Prostate gland (tissue), 2 donors: ENCODE results near the gene GPRIN2. TPM values are rescaled to one million over a fixed set of nuclear protein-coding genes. Genes with fewer than 3 reads are reported as not detected.
A peak's percentile ranks its signal among the peaks of the same experiment; 100 is the strongest.

Experiments used
- DNase-seq: peaks from one replicate; pipeline ENCODE4 v3.0.0-alpha.2; 2019; ENCODE audit warnings: low spot score
- H3K27ac ChIP-seq, 2 donors: fragments of 200-600 bp; sonication (generic); 2 replicates each; pipeline ENCODE4 v1.5.1; 2017 to 2019
- H3K27me3 ChIP-seq: fragments of 200-600 bp; sonication (generic); replicated peaks from 2 replicates; pipeline ENCODE4 v1.5.1; 2019; ENCODE audit not compliant: insufficient read depth
- H3K36me3 ChIP-seq, 2 donors: fragments of 200-600 bp; sonication (generic); 1 replicate in 1 of 2; 2 replicates in 1 of 2; pipeline versions ENCODE4 v1.5.1 to v1.8.1; 2017 to 2019
- H3K4me1 ChIP-seq: fragments of 200-600 bp; sonication (generic); replicated peaks from 2 replicates; pipeline ENCODE4 v1.5.1; 2019
- H3K4me3 ChIP-seq, 2 donors: fragments of 200-600 bp; sonication (generic); 2 replicates each; pipeline ENCODE4 v1.5.1; 2017 to 2019
- H3K9me3 ChIP-seq: fragments of 200-600 bp; sonication (generic); 2 replicates; pipeline ENCODE4 v1.5.1; 2017
- POLR2A ChIP-seq: fragments of 450-650 bp; IDR thresholded peaks from one replicate; pipeline ENCODE4 v1.6.1; 2016; ENCODE audit warnings: antibody characterized with exemption, mild to moderate bottlenecking
- POLR2AphosphoS5 ChIP-seq: sonication (generic); formaldehyde crosslinking; IDR thresholded peaks from one replicate; pipeline ENCODE4 v1.6.1; 2017; ENCODE audit warnings: antibody characterized with exemption
- WGBS: methylation state at CpG from one replicate; pipeline ENCODE4 v1.1.5; 2018; 5-methylcytosine and 5-hydroxymethylcytosine counted together
- intact Hi-C: fragments of 100-400 bp; cut with DNase I; formaldehyde crosslinking; loops from one replicate; pipeline ENCODE4 v1.14.2; 2022
- total RNA-seq, 2 donors: library from RNA; depleted of rRNA; stranded (reverse); fragments of >200 nt; gene quantifications; one replicate each; pipeline ENCODE4 v1.1.0, GENCODE V29; 2016
- TF ChIP-seq, protein P1 (sequence below), 4 experiments: fragments of 200-600 bp in 2 of 4; fragments of 450-650 bp in 2 of 4; sonication (generic) in 2 of 4; IDR thresholded peaks; 1 replicate in 3 of 4; 2 replicates in 1 of 4; pipeline ENCODE4 v1.5.1; 2016 to 2019; ENCODE audit warnings: antibody characterized with exemption in 4 of 4, mild to moderate bottlenecking in 2 of 4, moderate library complexity in 2 of 4

Gene GPRIN2
- total RNA-seq, 2 donors from 2014 or later = 4.3 to 16.9 TPM

DNA sequence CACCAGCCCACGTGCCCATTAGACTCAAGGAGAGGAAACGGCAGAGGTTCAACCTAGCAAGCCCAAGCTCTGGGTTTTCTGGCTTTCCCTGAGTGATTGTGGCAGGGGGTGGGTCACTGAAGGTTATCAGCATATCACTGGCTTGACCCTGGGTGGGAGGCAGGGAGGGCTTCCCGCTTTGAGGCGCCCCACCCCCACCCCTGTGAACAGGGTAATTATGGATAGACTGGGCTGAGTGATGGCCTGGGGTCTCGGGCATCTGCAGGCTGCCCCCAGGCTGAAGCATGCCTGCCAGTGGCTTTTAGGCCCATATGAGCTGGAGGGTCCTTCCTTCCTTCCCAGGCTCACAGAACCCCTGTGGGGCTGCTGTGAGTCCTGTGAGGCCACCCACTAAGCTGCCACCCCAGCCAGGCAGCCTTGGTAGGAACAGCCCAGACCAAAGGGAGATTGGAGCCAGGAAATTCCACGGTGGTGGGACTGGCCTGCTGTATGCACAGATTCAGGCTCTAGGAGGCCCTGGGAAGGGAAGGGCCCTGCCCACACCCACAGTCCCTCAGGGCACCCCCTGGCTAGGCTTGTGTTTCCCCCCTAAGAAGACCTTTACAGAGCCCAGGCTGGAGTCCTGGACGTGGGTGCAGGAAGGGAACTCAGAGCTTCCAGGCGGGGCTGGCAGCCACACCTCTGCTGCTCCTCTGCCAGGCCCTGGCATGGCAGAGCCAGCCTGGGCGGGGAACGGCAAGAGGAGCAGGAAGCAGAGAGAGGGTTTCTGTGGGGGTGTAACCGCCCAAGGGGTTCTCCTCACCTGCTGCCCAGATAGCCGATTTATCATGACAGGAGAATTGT lies 33.1 kb downstream of the GPRIN2 start:
- Histone ChIP-seq H3K4me3 (no peak overlapping the region), H3K36me3 (no peaks in the 10 kb centered on the region), H3K27ac (no peak overlapping the region), H3K27me3 (no peaks in the 10 kb centered on the region), H3K4me1 (peaks cover 4% of the 10 kb centered on the region), H3K9me3 (no peaks in the 10 kb centered on the region)
- 60% methylated on average over 12 of the region's 12 CpGs for WGBS
- peak; percentile 53 for TF ChIP-seq POLR2AphosphoS5
- TF ChIP-seq, protein P1, sequence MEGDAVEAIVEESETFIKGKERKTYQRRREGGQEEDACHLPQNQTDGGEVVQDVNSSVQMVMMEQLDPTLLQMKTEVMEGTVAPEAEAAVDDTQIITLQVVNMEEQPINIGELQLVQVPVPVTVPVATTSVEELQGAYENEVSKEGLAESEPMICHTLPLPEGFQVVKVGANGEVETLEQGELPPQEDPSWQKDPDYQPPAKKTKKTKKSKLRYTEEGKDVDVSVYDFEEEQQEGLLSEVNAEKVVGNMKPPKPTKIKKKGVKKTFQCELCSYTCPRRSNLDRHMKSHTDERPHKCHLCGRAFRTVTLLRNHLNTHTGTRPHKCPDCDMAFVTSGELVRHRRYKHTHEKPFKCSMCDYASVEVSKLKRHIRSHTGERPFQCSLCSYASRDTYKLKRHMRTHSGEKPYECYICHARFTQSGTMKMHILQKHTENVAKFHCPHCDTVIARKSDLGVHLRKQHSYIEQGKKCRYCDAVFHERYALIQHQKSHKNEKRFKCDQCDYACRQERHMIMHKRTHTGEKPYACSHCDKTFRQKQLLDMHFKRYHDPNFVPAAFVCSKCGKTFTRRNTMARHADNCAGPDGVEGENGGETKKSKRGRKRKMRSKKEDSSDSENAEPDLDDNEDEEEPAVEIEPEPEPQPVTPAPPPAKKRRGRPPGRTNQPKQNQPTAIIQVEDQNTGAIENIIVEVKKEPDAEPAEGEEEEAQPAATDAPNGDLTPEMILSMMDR (IDR thresholded peaks at IDR 0.05) = peak in 1 of 4 experiments; percentile 5
- no peak for TF ChIP-seq POLR2A
- DNase-seq = peak; percentile 73
- intact Hi-C loops = no loop called here

DNA sequence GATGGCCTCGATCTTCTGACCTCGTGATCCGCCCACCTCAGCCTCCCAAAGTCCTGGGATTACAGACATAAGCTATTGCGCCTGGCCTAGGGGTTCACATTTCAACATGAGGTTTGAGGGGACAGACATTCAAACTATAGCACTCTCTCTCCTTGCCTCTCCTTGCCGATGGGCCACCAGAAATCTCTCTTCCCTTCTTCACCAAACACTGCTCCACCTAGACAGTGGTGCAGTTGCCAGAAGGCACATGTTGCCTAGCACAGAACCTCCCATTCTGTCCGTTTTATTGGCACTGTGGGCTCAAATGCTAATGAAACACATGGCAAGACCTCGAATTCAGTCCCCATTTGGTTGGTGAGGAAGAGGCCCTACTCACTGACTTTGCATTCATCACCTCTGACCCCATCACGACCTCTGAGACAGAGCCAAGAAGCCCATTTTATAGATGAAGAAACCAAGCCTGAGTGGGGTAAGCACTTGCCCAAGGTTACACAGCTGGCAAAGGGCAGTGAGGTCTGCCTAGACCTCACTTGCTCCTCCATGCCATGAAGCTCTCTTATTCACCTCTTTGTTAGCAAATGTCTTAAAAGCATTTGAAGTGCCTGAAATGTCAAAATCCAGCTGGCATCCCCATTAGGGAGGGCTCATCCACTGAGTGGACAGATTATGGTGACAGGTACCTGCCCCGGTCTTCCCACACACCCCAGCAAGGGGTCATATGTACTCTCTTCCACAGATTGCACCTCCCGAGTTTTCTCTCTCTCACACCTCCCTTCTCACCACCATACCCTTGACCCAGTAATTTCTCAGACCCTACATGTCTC lies 34.0 kb downstream of the GPRIN2 start:
- Histone ChIP-seq H3K4me3 (no peak overlapping the region), H3K36me3 (no peaks in the 10 kb centered on the region), H3K4me1 (peaks cover 4% of the 10 kb centered on the region), H3K27me3 (no peaks in the 10 kb centered on the region), H3K9me3 (no peaks in the 10 kb centered on the region), H3K27ac (no peak overlapping the region)
- no peak for DNase-seq
- intact Hi-C loops = no loop called here
- TF ChIP-seq, protein P1 (IDR thresholded peaks at IDR 0.05) = no peak
- no peak for TF ChIP-seq POLR2AphosphoS5
- no peak for TF ChIP-seq POLR2A
- 95% methylated on average over 10 of the region's 10 CpGs for WGBS

DNA sequence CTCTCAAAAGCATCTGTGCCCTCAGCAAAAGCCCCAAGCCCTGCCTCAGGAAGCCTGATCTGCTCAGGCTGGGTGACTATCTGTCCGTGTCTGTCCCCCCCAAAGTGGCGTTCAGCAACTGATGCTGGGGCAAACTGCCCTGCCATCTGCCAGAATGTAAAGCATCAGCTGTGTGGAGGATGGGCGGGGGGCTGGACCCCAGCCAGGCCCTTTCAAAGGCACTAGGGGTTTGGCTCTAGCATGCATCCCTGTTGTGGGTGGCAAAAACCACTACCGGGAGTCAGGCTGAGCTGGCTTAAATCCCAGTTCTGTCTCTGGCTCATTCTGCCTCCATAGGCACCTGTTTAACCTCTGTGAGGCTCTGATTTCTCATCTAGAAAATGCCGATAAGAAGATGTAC lies 35.5 kb downstream of the GPRIN2 start:
- H3K36me3 ChIP-seq = no peaks in the 10 kb centered on the region
- H3K27ac ChIP-seq = no peak overlapping the region
- intact Hi-C loops = no loop called here
- no peak for DNase-seq
- TF ChIP-seq POLR2AphosphoS5 (no peak), POLR2A (no peak)
- TF ChIP-seq, protein P1 (IDR thresholded peaks at IDR 0.05) = no peak
- no peaks in the 10 kb centered on the region for H3K9me3 ChIP-seq
- no peak overlapping the region for H3K4me3 ChIP-seq
- H3K27me3 ChIP-seq = no peaks in the 10 kb centered on the region
- 39% methylated on average over 5 of the region's 5 CpGs for WGBS
- H3K4me1 ChIP-seq = peaks cover 4% of the 10 kb centered on the region

DNA sequence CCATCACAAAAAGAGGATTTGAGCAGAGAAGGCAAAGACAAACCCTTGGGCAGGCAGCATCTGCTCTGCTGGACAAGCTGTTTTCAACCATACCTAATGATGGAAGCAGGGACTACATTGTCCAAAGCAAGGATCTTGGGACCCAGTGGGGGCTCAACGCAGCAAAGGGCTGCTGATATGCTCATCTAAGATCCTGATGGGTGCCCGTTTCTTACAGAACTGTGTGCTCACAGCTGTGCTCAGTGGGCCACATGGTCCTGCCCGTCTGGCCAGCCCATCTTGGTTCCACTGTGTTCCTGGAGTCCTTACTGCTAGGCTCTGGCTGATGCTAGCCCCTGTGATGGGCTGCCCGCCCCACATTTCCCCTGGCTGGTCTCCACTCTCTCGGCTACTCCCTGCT lies 36.1 kb downstream of the GPRIN2 start:
- no peak overlapping the region for H3K4me3 ChIP-seq
- TF ChIP-seq POLR2A (no peak), POLR2AphosphoS5 (no peak)
- TF ChIP-seq, protein P1 (IDR thresholded peaks at IDR 0.05) = no peak
- H3K9me3 ChIP-seq = no peaks in the 10 kb centered on the region
- DNase-seq = no peak
- peaks cover 4% of the 10 kb centered on the region for H3K4me1 ChIP-seq
- WGBS = 82% methylated on average over 5 of the region's 5 CpGs
- no peaks in the 10 kb centered on the region for H3K36me3 ChIP-seq
- intact Hi-C loops = no loop called here
- no peak overlapping the region for H3K27ac ChIP-seq
- no peaks in the 10 kb centered on the region for H3K27me3 ChIP-seq
